OCI-LY1 (cell line): ENCODE results near the gene RPL13.

Experiments used
- H2AFZ ChIP-seq: fragments of 200-600 bp; sonication (generic), shearing (Covaris generic); 2 replicates; pipeline ENCODE4 v1.6.0; 2014; ENCODE audit warnings: antibody characterized with exemption, mild to moderate bottlenecking, low read length
- H3F3A ChIP-seq: fragments of 200-600 bp; sonication (generic), shearing (Covaris generic); 2 replicates; pipeline ENCODE4 v1.6.0; 2014; ENCODE audit warnings: mild to moderate bottlenecking, antibody characterized with exemption, low read length, moderate library complexity; ENCODE audit not compliant: insufficient read depth
- H3K27ac ChIP-seq: fragments of 200-600 bp; sonication (generic); 2 replicates; pipeline ENCODE4 v1.5.1; 2014; ENCODE audit warnings: low read length, mixed run types, mild to moderate bottlenecking, low read depth; ENCODE audit not compliant: poor library complexity, severe bottlenecking
- H3K27me3 ChIP-seq: fragments of 200-600 bp; sonication (generic); 2 replicates; pipeline ENCODE4 v1.6.0; 2014; ENCODE audit warnings: antibody characterized with exemption, mild to moderate bottlenecking, low read length, moderate library complexity; ENCODE audit not compliant: insufficient read depth
- H3K36me3 ChIP-seq: fragments of 200-600 bp; sonication (generic); 2 replicates; pipeline ENCODE4 v1.6.1; 2014; ENCODE audit warnings: mild to moderate bottlenecking, antibody characterized with exemption, low read length, moderate library complexity, mixed read lengths; ENCODE audit not compliant: insufficient read depth
- H3K4me1 ChIP-seq: fragments of 200-600 bp; sonication (generic); 2 replicates; pipeline ENCODE4 v1.5.1; 2014; ENCODE audit warnings: mild to moderate bottlenecking, low read length, moderate library complexity; ENCODE audit not compliant: insufficient read depth, severe bottlenecking
- H3K4me2 ChIP-seq: fragments of 200-600 bp; sonication (generic), shearing (Covaris generic); 2 replicates; pipeline ENCODE4 v1.6.1; 2014; ENCODE audit warnings: low read length
- H3K4me3 ChIP-seq: fragments of 200-600 bp; sonication (generic); 2 replicates; pipeline ENCODE4 v1.5.1; 2014; ENCODE audit warnings: low read length, low read depth, mild to moderate bottlenecking, mixed read lengths; ENCODE audit not compliant: poor library complexity, severe bottlenecking
- H3K79me2 ChIP-seq: fragments of 200-600 bp; shearing (Covaris generic); 2 replicates; pipeline ENCODE4 v1.6.1; 2016; ENCODE audit warnings: mixed run types, low read length, mixed read lengths; ENCODE audit not compliant: insufficient read depth
- H3K9ac ChIP-seq: fragments of 200-600 bp; sonication (generic), shearing (Covaris generic); 2 replicates; pipeline ENCODE4 v1.6.1; 2014; ENCODE audit warnings: mild to moderate bottlenecking, low read length, mixed read lengths
- H3K9me2 ChIP-seq: fragments of 200-600 bp; sonication (generic), shearing (Covaris generic); 2 replicates; pipeline ENCODE4 v1.6.1; 2014; ENCODE audit warnings: low read depth, mild to moderate bottlenecking, low read length, mixed read lengths
- H3K9me3 ChIP-seq: fragments of 200-600 bp; shearing (Covaris generic); 2 replicates; pipeline ENCODE4 v1.6.1; 2014; ENCODE audit warnings: low read length, mixed read lengths
- H4K20me1 ChIP-seq: fragments of 200-600 bp; sonication (generic), shearing (Covaris generic); 2 replicates; pipeline ENCODE4 v1.6.0; 2016; ENCODE audit warnings: mild to moderate bottlenecking, low read length; ENCODE audit not compliant: insufficient read depth
- CTCF ChIP-seq: fragments of 200-600 bp; sonication (generic), shearing (Covaris generic); IDR thresholded peaks from 2 replicates; pipeline ENCODE4 v1.5.1; 2017; ENCODE audit warnings: mild to moderate bottlenecking, antibody characterized with exemption, low read length, moderate library complexity, mixed read lengths
- EZH2 ChIP-seq: fragments of 200-600 bp; sonication (generic), shearing (Covaris generic); IDR thresholded peaks from 2 replicates; pipeline ENCODE4 v1.8.0; 2017; ENCODE audit warnings: borderline replicate concordance, mixed run types, mild to moderate bottlenecking, antibody characterized with exemption, low read length, moderate library complexity, mixed read lengths

RPL13 gene

DNA sequence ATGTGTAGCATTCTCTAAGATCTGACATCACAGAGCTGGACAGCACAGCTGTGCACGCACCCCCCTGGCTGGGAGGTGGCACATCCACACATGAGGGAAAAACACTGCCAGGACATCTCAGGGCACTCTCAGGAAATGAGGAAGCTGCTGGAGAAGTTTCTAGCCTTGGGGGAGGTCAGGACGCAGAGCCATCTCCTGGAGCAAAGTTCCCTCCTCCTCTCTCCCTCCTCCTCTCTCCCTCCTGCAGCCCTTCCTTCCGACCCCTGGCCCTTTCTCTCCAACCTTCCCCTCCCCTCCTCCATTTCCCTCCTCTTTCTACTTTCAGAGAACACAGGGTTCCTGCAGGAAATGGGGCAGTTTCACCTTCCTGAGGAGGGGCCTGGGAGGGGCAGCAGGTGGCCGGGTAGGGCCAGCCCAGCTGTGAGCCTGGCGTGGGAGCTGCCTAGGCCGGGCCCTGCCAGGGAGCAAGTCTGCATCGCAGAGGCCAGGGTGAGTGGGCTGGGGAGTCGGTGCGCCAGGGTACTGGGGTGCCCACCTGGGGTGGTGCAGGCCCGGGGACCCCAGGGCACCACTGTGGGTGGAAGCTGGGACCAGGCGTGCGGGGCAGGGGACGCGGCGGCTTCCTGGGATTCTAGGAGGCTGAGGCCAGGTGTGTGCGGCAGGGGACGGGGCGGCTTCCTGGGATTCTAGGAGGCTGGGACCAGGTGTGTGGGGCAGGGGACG is 52.9 kb downstream of the RPL13 start, which contains the start of gene DPEP1:
Gene DPEP1 (plus strand): TSS at position 412 of the 723 bp plus-strand sequence. CDS start 16,769 bp downstream, outside the sequence.
- Histone ChIP-seq H3K36me3 (no peaks in the 10 kb centered on the region), H3K27me3 (peaks cover 4% of the 10 kb centered on the region; the same call in 1 of the 2 replicates), H3F3A (no peaks in the 10 kb centered on the region), H3K4me2 (no peak within 1 kb of the TSS), H3K27ac (no peak within 1 kb of the TSS), H3K4me1 (peaks cover 7% of the 10 kb centered on the region), H3K4me3 (no peak within 1 kb of the TSS), H3K9me2 (no peaks in the 10 kb centered on the region), H3K9me3 (no peaks in the 10 kb centered on the region), H3K9ac (no peak within 1 kb of the TSS), H4K20me1 (no peaks in the 10 kb centered on the region), H2AFZ (no peak within 1 kb of the TSS), H3K79me2 (no peaks in the 10 kb centered on the region)
- TF ChIP-seq CTCF: no peak
- no peak for TF ChIP-seq EZH2

DNA sequence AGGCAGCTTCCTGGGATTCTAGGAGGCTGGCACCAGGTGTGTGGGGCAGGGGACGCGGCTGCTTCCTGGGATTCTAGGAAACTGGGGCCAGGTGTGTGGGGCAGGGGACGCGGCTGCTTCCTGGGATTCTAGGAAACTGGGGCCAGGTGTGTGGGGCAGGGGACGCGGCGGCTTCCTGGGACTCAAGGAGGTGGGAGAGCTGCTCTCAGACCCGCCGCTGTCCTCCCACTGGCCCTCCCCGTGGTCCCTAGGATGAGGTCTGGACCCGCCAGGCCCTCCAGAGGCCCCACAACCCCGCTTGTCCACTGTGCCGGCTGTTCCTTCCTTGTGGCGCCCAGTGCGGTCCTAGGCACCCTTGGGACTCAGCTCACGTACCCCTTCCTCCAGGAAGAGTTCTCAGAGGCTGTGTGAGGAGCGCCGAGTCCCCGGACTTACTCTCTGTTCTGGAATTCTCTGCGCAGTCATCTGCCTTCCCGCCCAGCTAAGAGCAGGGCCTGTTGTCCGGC is 53.5 kb downstream of the RPL13 start:
- Histone ChIP-seq H3K9me3 (no peaks in the 10 kb centered on the region), H3K27me3 (peaks cover 4% of the 10 kb centered on the region; the same call in 1 of the 2 replicates), H3K4me3 (no peak overlapping the region), H3K9me2 (no peaks in the 10 kb centered on the region), H4K20me1 (no peaks in the 10 kb centered on the region), H3K79me2 (no peaks in the 10 kb centered on the region), H3K9ac (no peak overlapping the region), H3K4me1 (peaks cover 7% of the 10 kb centered on the region), H3K4me2 (no peak overlapping the region), H3K36me3 (no peaks in the 10 kb centered on the region), H3F3A (no peaks in the 10 kb centered on the region), H3K27ac (no peak overlapping the region), H2AFZ (no peak overlapping the region)
- TF ChIP-seq CTCF: no peak
- TF ChIP-seq EZH2: no peak
